HG02678 (cell line): ENCODE results near the gene MYL5.
"Not testable (repeated sequence)": the region's sequence is repeated elsewhere in the genome, so short reads cannot be mapped to it uniquely, and the experiment has no call there.

Experiments
- ATAC-seq: cut with Tn5 transposase; IDR thresholded peaks from one replicate; pipeline ENCODE4 v1.9.1; 2021; ENCODE audit warnings: mild to moderate bottlenecking, moderate library complexity; ENCODE audit not compliant: unreplicated experiment

Gene MYL5, protein sequence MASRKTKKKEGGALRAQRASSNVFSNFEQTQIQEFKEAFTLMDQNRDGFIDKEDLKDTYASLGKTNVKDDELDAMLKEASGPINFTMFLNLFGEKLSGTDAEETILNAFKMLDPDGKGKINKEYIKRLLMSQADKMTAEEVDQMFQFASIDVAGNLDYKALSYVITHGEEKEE

GRCh38 chr4:674172-675035, at the start of gene MYL5, which contains the start of gene ATP5ME:
TSS of gene MYL5 (plus strand) at chr4:674542. CDS start at chr4:678027, 3,485 bp downstream.
TSS of gene ATP5ME (minus strand) at chr4:674276. CDS start at chr4:674247, 29 bp downstream.
- peak; percentile 81 for ATAC-seq

DNA sequence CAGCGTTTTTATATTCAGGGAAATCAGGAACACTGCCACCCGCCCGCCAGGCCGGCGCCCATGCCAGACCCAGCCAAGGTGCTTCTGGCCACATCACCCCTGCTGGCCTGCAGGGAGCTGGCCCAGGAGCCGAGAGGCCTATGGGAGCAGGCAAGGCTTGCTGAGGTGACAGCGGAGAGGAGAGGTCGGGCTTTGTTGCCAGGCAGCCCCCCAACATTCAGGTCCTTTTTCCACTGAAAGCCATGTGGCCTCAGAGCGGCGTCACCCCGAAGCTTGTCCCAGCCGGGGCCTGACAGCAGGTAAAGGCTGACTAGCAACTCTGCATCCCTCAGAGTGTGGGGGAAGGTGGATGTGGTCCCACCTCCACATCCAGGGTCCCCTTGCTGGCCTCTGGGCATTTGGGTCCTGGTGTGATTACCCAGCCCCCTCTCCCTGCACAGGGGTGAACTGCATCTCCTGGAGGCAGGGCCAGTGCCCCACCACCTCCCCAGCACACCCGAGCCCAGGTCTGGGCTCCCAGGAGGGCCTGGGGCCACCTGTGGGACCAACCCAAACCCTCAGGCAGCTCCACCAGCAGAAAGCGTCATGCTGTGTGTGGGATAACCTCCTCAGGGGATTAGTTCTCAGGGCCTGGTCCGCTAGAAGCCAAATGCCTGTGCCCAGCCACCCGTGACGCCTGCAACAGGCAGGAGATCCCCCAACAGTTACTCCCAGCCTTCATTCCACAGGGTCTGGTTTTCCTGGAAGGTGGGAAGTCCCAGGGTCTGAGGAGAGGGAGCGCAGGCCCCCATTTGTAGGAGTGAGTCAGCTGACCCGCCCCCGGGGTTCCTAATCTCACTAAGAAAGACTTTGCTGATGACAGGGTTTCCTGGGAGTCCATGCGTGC, 49.4 kb upstream of the MYL5 start, which contains the start of gene PDE6B:
Gene PDE6B (plus strand): TSS at position 869 of the 886 bp plus-strand sequence. CDS start 54 bp downstream, outside the sequence.
- ATAC-seq, result no peak

GRCh38 chr4:625631-626161, 48.6 kb upstream of the MYL5 start:
- ATAC-seq, result no peak

- no peak for ATAC-seq
Measured at GRCh38 chr4:626201-627091, 47.9 kb upstream of the MYL5 start.

- no peak for ATAC-seq
Measured at GRCh38 chr4:627347-628125, 46.8 kb upstream of the MYL5 start.

DNA sequence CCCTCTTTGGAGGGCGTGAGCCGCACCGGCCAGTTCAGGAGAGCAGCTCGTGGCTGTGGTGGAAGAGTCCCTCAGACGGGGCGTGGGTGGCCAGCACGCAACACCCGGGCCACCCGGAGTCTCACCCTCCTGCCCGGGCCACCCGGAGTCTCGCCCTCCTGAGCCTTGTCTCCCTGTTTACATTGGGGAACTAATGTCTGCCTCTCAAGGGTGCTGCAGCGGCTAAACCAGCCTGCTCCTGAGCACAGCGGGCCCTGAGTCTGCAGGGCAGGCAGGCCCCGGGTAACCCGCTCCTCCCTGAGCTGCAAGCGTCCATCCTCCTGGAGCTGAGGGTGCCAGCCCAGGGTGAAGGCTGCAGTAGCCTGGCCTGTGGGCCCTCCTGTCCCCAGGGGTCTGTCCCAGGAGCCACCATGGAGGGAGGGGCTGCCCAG, 46.0 kb upstream of the MYL5 start:
- ATAC-seq, result no peak

- ATAC-seq, result no peak
Measured at GRCh38 chr4:628821-629635, 45.3 kb upstream of the MYL5 start.

DNA sequence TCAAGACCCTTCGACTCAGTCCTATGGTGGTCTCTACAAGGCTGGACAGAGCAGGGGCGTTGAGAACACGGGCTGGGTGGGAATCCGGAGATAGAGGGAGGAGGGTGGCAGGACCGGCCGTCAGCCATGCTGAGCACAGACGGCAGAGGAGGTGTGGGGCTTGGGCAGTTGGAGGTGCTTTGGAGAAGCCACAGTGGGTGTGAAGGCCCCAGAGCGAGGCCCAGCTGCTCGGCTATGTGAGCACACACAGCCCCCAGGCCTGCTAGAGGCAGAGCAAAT, 44.8 kb upstream of the MYL5 start:
- no peak for ATAC-seq

GRCh38 chr4:629915-630641, 44.3 kb upstream of the MYL5 start:
- ATAC-seq, result no peak

- ATAC-seq, result no peak
Measured at GRCh38 chr4:630656-631055, 43.7 kb upstream of the MYL5 start.

GRCh38 chr4:632196-632790, 42.0 kb upstream of the MYL5 start:
- no peak for ATAC-seq

DNA sequence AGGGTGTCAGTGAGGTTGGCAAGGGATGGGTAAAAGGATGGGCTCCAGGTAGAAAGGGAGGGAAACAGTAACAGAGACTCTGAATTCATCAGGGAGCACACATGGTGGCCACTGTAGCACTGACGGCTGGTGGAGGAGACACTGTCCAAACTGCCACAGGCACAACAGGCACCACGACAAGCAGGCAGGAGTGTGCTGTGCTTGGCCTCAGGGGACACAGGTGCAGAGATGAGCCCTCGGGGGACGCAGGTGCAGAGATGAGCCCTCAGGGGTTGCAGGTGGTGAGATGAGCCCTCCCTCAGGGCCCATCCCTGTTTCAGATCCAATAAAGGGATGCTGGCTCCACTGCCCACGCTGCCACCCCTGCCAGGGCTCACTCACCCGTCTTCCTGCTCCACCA, 41.4 kb upstream of the MYL5 start:
- no peak for ATAC-seq

GRCh38 chr4:633406-633805, 40.9 kb upstream of the MYL5 start:
- ATAC-seq, result no peak

DNA sequence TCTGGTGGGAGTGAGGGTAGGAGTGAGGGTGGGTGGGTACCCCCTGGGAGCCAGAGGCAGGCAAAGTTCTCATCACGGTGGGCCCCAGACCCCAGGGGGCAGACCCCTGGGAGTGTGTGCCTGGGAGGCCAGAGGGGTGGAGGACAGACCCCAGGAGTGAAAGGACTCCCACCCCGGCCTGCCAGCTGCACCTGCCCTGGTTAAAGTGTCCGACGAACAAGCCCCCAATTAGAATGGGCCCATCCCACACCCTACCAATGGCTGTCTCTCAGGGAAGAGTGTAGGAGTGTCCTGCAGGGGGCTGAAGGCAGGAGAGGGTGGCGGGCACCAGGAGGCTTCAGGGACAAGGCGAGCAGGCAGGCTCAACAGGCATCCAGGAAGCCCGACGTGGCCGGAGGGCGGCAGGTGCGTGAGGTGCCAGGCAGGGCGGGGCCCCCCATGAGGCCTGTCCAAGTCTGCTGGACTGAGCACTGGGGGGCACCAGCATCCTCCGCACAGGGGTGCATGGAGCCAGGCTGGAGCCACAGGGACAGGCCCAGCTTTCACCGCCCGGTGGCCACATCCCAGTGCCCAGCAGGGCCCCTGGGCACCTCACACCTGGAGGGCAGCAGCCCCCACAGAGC, 40.3 kb upstream of the MYL5 start:
- ATAC-seq, result no peak

DNA sequence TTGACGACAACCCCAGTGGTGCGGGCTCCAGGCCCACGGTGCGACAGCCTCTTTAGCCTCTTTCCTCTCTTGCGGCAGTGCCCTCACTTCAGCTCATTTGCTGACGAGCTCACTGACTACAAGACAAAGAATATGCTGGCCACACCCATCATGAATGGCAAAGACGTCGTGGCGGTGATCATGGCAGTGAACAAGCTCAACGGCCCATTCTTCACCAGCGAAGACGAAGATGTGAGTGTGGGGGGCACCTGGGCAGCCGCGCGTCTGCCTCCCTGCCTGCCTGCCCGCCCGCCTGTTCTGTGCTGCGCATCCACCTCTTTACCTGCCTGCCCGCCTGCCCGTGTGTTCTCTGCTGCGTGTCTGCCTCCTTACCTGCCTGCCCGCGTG, 39.8 kb upstream of the MYL5 start:
- no peak for ATAC-seq

- ATAC-seq, result not testable (repeated sequence)
Measured at GRCh38 chr4:635066-635835, 39.1 kb upstream of the MYL5 start.
